ENCODE measurements around the gene MPP3.

MPP3 gene

DNA sequence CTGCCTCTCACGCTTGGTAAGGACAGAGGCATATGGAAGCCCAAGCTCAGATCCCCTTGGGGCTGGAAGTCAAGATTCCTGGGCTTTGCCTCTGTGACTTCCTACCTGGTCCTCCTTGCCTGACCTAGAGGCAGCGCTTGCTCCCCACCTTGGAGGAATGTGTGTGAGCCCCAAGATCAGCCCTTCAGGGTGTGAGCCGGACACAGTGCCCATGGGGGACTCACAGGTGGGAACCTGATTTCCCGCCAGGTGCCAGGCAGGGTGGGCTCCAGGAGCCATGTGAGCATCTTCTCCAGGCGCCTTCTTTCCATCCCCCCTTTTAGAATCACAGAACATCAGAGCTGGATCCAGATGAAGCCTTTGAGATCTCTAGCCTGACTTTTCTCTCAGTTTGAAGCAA is 24.2 kb upstream of the MPP3 start:
- H3K27ac ChIP-seq, result no peak overlapping the region
- TF ChIP-seq, protein P1, sequence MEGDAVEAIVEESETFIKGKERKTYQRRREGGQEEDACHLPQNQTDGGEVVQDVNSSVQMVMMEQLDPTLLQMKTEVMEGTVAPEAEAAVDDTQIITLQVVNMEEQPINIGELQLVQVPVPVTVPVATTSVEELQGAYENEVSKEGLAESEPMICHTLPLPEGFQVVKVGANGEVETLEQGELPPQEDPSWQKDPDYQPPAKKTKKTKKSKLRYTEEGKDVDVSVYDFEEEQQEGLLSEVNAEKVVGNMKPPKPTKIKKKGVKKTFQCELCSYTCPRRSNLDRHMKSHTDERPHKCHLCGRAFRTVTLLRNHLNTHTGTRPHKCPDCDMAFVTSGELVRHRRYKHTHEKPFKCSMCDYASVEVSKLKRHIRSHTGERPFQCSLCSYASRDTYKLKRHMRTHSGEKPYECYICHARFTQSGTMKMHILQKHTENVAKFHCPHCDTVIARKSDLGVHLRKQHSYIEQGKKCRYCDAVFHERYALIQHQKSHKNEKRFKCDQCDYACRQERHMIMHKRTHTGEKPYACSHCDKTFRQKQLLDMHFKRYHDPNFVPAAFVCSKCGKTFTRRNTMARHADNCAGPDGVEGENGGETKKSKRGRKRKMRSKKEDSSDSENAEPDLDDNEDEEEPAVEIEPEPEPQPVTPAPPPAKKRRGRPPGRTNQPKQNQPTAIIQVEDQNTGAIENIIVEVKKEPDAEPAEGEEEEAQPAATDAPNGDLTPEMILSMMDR (conservative IDR thresholded peaks at IDR 0.05), result no peak

DNA sequence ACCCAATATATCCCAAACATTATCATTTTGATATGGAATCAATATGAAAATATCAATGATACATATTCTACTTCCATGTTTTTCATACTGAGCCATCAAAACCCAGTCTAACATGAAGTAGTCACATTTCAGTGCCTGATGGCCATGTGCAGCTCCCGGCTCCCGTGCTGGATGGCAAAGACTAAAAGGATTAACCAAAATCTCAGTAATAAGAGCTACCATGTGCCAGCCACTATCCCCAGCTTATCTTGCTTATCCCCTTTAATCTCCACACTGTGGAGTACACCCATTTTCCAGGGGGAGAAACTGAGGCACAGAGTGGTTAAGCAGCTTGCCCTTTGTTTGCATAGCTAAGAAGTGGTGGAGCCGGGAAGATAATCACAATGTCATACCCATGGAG is 23.2 kb upstream of the MPP3 start:
- TF ChIP-seq, protein P1 (conservative IDR thresholded peaks at IDR 0.05), result no peak
- no peak overlapping the region for H3K27ac ChIP-seq

DNA sequence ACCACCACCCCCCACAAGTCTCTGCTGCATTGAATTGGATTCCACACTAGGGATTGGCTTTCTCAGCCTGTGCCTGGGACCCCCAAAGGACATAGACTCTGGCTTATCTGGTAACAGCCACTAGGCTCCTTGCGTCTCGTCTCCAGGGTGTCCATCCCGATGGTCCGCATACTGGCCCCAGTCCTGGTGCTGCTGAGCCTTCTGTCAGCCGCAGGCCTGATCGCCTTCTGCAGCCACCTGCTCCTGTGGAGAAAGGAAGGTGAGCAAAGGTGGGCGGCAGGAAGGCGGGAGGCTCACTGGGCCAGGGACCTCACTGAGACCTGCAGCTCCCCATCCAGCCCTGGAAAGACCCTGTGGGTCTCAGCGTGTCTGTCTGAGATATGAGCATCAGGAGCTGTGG is 22.1 kb upstream of the MPP3 start:
- TF ChIP-seq, protein P1 (conservative IDR thresholded peaks at IDR 0.05), result no peak

DNA sequence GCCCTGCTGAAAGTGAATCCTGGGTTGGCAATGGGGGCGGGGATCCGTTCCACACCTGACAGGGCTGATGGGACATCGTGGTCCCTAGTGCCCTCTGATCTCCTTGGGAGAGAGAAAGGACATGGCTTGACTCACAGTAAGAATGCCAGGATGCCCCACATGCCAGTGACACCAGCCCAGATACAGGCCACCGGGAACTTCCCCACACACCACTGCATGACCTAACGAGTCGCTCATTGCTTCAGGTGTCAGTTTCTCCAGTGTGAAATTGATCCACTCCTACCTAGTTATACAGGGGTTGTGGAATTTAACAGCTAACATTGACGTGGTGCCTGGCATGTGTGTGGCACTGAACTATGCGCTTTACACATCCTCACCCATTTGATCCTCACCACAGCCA is 21.6 kb upstream of the MPP3 start:
- TF ChIP-seq, protein P1 (conservative IDR thresholded peaks at IDR 0.05), result no peak

More for the DNA sequence above, 22.1 kb upstream of the MPP3 start:
- H3K27ac ChIP-seq, result no peak overlapping the region

DNA sequence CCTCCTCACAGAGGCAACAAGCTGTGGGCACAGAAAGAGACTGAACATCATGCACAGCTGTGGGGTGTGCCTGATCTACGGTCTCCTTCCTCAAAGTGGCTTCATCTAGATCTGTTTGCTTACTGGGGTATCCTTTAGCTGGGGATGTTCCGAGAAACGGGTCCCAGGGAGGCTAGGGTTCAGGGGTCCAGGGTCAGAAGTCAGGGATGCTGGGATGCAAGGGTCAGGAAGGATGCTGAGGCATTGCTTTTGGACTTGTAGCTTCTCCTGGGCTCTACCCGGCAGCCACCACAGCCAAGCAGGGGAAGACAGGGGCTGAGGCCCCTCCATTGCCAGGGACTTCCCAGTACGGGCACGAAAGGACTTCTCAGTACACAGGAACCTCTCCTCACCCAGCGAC is 20.6 kb upstream of the MPP3 start:
- TF ChIP-seq, protein P1 (conservative IDR thresholded peaks at IDR 0.05), result no peak
- H3K27ac ChIP-seq, result no peak overlapping the region

More for the DNA sequence above, 21.6 kb upstream of the MPP3 start:
- no peak overlapping the region for H3K27ac ChIP-seq

DNA sequence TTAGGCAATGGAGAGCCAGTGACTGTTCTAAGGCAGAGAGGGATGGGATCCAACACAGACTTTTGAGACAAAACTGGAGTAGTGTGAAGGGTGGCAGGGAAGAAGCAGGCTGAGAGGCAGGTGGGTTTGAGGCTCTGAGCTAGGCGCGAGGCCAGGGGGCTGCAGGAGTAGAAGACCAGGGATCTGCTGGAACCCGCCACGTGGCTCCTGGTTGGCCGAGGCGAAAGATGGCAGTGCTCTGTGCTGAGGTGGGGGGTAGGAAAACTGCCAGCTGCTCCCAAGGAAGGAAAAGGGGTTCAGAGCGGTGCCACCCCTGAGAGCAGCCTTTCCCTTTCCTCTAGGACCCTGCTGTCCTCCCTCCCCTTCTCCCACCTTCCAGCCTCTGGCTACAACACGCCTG is 19.6 kb upstream of the MPP3 start:
- TF ChIP-seq, protein P1 (conservative IDR thresholded peaks at IDR 0.05), result no peak
- no peak overlapping the region for H3K27ac ChIP-seq

DNA sequence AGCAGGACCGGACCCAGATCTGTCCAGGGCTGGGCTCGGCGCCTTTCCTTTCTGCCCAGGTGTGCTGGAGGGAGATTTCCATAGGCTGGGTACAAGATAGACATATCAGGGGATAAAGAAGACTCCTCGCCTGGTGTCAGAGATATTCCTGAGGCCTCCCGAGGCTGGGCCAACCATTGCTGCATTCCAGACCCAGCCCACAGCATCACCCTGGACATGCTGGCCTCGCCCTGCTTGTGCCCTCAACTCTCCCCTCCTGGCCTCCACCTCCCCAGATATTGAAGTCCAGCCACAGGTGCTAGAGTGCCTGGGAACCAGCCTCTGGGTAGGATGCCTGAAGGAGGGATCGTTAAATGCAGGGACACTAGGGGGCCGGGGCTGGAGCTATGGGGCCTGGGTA is 16.2 kb upstream of the MPP3 start:
- TF ChIP-seq, protein P1 (conservative IDR thresholded peaks at IDR 0.05), result no peak
- no peak overlapping the region for H3K27ac ChIP-seq

DNA sequence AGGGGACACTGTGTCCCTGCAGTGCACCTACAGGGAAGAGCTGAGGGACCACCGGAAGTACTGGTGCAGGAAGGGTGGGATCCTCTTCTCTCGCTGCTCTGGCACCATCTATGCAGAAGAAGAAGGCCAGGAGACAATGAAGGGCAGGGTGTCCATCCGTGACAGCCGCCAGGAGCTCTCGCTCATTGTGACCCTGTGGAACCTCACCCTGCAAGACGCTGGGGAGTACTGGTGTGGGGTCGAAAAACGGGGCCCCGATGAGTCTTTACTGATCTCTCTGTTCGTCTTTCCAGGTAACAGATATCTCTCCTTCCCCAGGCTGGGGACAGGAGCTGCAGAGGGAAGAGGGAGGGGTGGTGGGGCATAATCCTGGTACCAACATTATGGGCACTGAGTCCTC is 15.7 kb upstream of the MPP3 start:
- TF ChIP-seq, protein P1 (conservative IDR thresholded peaks at IDR 0.05), result no peak
- H3K27ac ChIP-seq, result no peak overlapping the region
